Left kidney (tissue), 2 donors: Measurements from ENCODE around the gene KIFC1. TPM values are rescaled to one million over a fixed set of nuclear protein-coding genes. Genes with fewer than 3 reads are reported as not detected.
A peak's percentile ranks its signal among the peaks of the same experiment; 100 is the strongest.

Experiments
- DNase-seq: peaks from one replicate; pipeline ENCODE4 v3.0.0-alpha.2; 2013
- polyA plus RNA-seq: library from polyadenylated mRNA; unstranded; fragments of 120-200 nt; gene quantifications from one replicate; pipeline ENCODE4 v1.2.1, GENCODE V29; 2013; ENCODE audit not compliant: insufficient read length

KIFC1 gene
- polyA plus RNA-seq, 1 donor: 62.9 TPM

- DNase-seq: no peak
These were observed 33.4 kb downstream of the KIFC1 start for GRCh38 chr6:33424855-33425667.

GRCh38 chr6:33425668-33426577 is 34.3 kb downstream of the KIFC1 start:
- DNase-seq: peak; percentile 84

- no peak for DNase-seq
These were observed 35.2 kb downstream of the KIFC1 start for GRCh38 chr6:33426590-33427511.

DNA sequence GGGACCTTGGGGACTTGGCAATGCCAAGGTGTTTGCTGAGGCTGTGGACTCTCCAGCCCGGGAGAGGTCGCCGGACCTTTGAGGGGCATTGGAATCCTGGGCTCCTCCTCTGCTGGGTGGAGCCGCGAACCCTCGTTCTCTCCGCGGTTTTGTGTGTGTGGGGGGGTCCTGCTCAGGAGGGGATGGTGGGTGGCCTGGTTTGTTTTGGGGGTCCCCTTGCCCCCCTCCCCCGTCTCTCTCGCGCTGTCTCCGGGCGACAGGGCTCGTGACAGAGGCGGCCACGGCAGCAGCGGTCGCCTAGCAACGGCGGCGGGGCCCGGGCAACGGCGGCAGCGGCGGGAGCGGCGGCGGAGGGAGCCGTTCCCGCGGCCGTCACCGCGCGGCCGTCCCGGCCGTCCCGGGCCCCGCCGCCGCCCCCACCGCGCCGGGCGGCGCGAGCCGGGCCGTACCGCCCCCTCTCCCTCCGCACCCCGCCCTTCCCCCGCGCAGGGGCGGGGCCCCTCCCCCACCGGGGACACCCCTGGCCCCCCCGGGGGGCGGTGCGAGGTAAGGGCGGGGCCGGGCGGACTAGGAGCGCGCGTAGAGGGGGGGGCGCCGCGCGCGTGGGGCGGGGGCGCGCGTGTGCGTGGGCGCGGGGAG is 36.1 kb downstream of the KIFC1 start:
- no peak for DNase-seq

- no peak for DNase-seq
These were observed 36.8 kb downstream of the KIFC1 start for GRCh38 chr6:33428224-33428965.

GRCh38 chr6:33428966-33429749 is 37.5 kb downstream of the KIFC1 start:
- DNase-seq: no peak

DNA sequence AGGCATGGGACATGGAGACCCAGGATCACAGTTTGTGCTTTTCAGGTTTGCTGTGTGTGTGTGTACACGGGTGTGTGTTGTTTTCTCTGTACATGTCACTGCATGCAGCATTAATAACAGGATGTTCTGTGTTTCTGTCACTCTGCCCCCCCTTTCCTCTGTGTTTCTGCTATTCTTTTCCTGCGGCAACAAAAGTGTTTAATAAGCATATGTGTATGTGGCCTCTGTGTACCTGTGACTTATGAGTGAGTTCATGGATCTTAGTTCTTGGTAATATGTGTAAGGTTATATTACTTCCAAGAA is 38.1 kb downstream of the KIFC1 start:
- DNase-seq: no peak

DNA sequence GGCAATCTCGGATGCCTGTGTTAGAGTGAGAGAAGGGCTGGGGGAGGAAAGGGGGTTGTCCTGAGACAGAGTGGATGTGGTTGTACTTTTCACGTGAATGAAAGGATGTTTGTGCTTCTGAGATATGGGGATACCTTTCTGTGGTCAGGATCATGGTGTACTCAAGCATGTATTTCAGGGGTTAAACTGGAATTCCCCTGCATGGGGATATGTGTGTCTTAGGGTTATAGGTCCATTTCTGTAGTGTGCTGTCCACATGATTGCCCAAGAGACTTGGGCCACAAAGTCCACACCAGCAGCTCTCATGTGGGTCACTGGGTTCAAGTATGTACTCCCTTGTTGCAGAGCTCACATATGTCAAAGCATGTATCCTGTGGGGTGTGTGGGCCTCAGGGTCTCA is 38.7 kb downstream of the KIFC1 start:
- no peak for DNase-seq

DNA sequence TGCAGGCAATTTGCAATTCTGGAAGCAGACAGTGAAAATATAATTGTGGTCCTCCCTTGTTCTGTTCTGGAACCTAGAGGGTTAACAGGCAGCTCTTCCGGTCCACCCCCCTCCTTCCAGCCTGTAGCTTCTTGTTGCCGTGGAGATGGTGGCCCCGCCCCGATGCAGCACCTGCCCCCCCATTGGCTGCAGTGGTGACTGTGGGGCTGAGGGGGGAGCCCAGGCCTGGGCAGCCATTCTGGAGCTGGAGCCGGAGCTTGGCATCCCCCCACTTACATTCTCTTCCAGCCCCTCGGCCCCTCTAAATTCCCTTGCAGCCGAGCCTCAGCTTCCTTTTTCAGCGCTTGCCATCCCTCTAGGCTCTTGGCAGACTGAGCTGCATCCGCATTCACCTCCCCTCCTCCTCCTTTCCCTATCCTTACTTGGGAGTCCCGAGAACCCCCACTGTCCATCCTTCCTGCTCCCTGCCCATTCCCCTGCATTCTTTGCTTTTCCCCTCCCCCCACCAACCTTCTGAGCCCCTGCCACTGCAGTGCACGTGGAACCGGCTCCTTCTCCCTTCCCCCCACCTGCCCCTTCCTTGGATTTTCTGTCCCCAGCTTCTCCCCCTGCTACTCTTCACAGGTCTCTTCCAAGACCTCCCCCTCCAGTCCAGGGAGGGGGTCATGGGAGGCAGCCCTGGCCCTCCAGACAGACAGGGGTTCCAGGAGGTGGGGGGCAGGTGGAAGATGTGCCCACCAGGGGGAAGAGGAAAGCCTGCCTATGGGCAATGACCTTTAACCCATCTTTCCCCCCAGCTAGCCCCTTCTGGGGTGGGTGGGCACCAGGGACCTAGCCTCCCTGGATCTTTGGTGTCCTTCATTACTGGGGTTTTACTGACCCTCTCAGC is 39.6 kb downstream of the KIFC1 start:
- no peak for DNase-seq

DNA sequence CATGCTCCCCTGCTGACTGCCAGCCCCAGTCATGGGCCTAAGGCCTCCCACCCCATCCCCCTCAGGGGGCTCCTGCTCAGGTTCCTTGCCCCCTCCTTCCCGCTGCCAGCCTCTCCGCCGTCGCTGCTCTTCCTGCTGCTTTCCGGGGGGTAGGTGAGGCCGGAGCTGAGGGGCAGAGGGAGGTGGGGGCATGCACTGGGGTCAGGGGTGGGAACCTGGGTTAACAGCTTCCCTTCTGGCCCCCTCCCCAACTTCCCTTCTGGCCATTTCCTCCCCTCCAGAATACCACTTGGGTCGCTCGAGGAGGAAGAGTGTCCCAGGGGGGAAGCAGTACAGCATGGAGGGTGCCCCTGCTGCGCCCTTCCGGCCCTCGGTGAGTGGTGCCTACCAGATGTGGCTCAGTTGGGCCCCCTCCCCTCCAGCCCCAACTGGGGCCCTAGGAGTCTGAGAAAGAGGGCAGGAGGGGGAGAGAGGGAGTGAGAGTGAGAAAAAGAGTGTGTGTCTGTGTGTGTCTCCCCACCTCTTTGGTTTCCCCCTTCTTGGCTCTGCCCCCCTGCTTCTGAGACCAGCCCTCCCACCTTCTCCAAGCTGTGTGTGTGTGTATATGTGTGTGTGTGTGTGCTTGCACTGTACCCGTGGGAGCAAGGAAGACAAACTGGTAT is 40.4 kb downstream of the KIFC1 start:
- DNase-seq: no peak

GRCh38 chr6:33432546-33432945 is 40.9 kb downstream of the KIFC1 start:
- DNase-seq: no peak

DNA sequence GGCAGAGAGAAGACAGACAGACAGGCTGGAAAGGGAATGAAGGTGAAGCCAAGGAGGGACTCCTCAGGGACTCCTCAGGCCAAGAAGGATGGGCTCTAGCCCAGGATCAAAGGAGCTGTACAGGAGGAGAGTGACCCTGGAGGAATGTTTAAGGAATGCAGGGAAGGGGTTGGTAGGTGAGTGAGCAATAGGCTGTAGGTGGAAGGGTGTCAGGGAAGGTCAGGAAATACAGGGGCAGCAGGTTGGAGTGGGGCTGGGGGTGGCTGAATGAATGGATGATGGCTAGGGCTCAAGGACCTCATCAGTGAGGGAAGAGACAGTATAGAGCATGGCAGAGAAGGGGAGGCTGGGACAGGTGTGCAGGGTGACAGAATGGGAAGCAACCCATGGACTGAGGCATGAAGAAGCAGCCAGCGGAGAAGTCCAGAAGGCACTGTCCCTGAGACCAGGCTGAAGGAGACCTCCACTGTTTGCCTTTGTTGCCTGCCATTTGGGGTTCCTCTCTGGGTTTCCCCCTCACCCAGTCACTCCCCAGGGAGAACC is 41.4 kb downstream of the KIFC1 start:
- no peak for DNase-seq

DNA sequence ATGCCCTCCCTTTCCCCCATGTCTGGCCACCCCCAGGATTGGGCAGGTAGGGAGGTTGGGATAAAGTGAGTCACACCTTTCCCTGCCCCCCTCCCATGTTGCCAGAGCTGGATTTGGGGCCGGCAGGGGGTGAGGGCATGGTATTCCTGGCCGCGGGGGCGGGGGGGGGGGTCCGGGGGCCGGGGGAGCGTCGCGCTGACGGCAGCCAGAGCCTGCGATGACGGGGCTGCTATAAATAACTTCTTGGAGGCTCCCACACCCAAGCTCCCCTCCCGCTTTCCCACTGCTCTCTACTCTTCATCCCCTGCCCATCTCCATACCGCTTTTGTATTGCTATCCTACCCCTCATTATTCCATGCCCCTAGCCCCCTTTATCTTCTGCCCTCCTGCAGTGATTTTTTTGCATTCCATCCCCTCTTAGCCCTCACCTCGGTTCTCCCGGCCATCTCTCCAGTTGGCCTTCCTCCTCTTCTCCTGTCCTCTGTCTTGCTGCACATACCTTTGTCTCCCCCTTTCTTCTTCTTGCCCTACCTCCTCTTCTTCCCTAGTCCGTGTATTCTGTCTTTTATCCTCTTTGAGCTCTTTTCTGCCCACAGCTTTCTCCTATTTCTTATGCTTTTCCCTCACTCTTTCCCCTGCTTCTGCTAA is 42.0 kb downstream of the KIFC1 start:
- DNase-seq: no peak

DNA sequence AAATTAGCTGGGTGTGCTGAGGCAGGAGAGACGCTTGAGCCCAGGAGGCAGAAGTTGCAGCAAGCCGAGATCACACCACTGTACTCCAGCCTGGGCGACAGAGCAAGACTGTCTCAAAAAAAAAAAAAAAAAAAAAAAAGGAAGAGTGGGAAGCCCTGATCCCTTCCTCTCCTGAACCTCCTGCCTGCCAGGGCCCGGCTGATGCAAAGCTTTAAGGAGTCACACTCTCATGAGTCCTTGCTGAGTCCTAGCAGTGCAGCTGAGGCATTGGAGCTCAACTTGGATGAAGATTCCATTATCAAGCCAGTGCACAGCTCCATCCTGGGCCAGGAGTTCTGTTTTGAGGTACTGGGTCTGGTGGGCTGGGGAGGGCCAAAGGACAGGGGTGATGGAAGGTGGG is 43.3 kb downstream of the KIFC1 start:
- DNase-seq: no peak

GRCh38 chr6:33437666-33438065 is 46.0 kb downstream of the KIFC1 start:
- DNase-seq: no peak

GRCh38 chr6:33438978-33439594 is 47.5 kb downstream of the KIFC1 start:
- DNase-seq: no peak

- no peak for DNase-seq
These were observed 48.5 kb downstream of the KIFC1 start for GRCh38 chr6:33439956-33440648.
